ENCODE measurements around the gene EIF3I. TPM values are rescaled to one million over a fixed set of nuclear protein-coding genes. Genes with fewer than 3 reads are reported as not detected.

Gene EIF3I
- total RNA-seq, 6 experiments from 2014 or later: 67.5 to 130 (median 71.9) TPM

- no peaks in the 10 kb centered on the region for H3K27me3 ChIP-seq
- H3K9me3 ChIP-seq: no peaks in the 10 kb centered on the region
- H3K36me3 ChIP-seq: no peaks in the 10 kb centered on the region
- peak; percentile 79 to 84 (median 80) for ATAC-seq
- TF ChIP-seq POLR2A (IDR thresholded peaks at IDR 0.05): peak; percentile 46
- TF ChIP-seq CTCF (IDR thresholded peaks at IDR 0.05): peak in 3 of 4 donors; percentile 29 to 34 (median 33)
- peaks cover 0 to 13% (median 6%) of the 10 kb centered on the region in 4 donors for H3K4me1 ChIP-seq
- 4% methylated on average over 35 of the region's 62 CpGs for WGBS (ENCODE audit: insufficient coverage, low coverage, low lambda C conversion rate, missing lambda C conversion rate)
- H3K27ac ChIP-seq: peak overlapping the region; percentile 52 to 68 (median 55)
- intact Hi-C loops (cut with DNase I): no loop called here
- DNase-seq: peak; percentile 65 to 76 (median 67)
- peak overlapping the region; percentile 49 to 57 (median 54) for H3K4me3 ChIP-seq
Measured at GRCh38 chr1:32240140-32240951, 18.1 kb downstream of the EIF3I start.

- DNase-seq: peak in 2 of 3 donors; percentile 66
- no peaks in the 10 kb centered on the region for H3K27me3 ChIP-seq
- intact Hi-C loops (cut with DNase I): no loop called here
Measured at GRCh38 chr1:32241001-32241763, 19.0 kb downstream of the EIF3I start.

GRCh38 chr1:32242341-32242851 is 20.2 kb downstream of the EIF3I start:
- H3K4me3 ChIP-seq: no peak overlapping the region
- DNase-seq (no peak), ATAC-seq (no peak)
- peaks cover 0 to 13% (median 6%) of the 10 kb centered on the region in 4 donors for H3K4me1 ChIP-seq
- WGBS (ENCODE audit: insufficient coverage, low coverage, low lambda C conversion rate, missing lambda C conversion rate): 47% methylated on average over 6 of the region's 7 CpGs
- intact Hi-C loops (cut with DNase I): no loop called here
- no peaks in the 10 kb centered on the region for H3K27me3 ChIP-seq
- no peaks in the 10 kb centered on the region for H3K9me3 ChIP-seq
- H3K27ac ChIP-seq: peak overlapping the region in 1 of 3 donors; percentile 68
- no peaks in the 10 kb centered on the region for H3K36me3 ChIP-seq
- TF ChIP-seq CTCF (IDR thresholded peaks at IDR 0.05): no peak

More at GRCh38 chr1:32241001-32241763, 19.0 kb downstream of the EIF3I start:
- no peaks in the 10 kb centered on the region for H3K36me3 ChIP-seq
- peaks cover 0 to 13% (median 6%) of the 10 kb centered on the region in 4 donors for H3K4me1 ChIP-seq
- peak; percentile 55 to 71 (median 63) for ATAC-seq
- H3K9me3 ChIP-seq: no peaks in the 10 kb centered on the region
- H3K27ac ChIP-seq: peak overlapping the region; percentile 52 to 68 (median 55)
- 1% methylated on average over 16 of the region's 55 CpGs for WGBS (ENCODE audit: insufficient coverage, low coverage, low lambda C conversion rate, missing lambda C conversion rate)
- no peak for TF ChIP-seq CTCF (IDR thresholded peaks at IDR 0.05)
- TF ChIP-seq POLR2A (IDR thresholded peaks at IDR 0.05): peak; percentile 11
- H3K4me3 ChIP-seq: peak overlapping the region; percentile 49 to 57 (median 54)

GRCh38 chr1:32246888-32247273 is 24.7 kb downstream of the EIF3I start, which contains the start of gene FAM167B:
Gene FAM167B, plus strand, starts transcription at chr1:32247222. Its CDS starts 200 bp downstream, at chr1:32247422.
- no peaks in the 10 kb centered on the region for H3K9me3 ChIP-seq
- no peak within 1 kb of the TSS for H3K4me3 ChIP-seq
- H3K36me3 ChIP-seq: no peaks in the 10 kb centered on the region
- H3K27ac ChIP-seq: peak within 1 kb of the TSS; percentile 37 to 54 (median 40)
- no CpG with 5 or more reads among the region's 3 CpGs for WGBS (ENCODE audit: insufficient coverage, low coverage, low lambda C conversion rate, missing lambda C conversion rate)
- TF ChIP-seq CTCF (IDR thresholded peaks at IDR 0.05): no peak
- H3K27me3 ChIP-seq: no peaks in the 10 kb centered on the region
- peak in 2 of 3 donors; percentile 34 to 59 for DNase-seq
- H3K4me1 ChIP-seq: peaks cover 0 to 16% (median 4%) of the 10 kb centered on the region in 4 donors
- peak; percentile 42 to 66 (median 48) for ATAC-seq
- intact Hi-C loops (cut with DNase I): no loop called here
